Activated naive CD8-positive, alpha-beta T cell treated with anti-CD3 and anti-CD28 coated beads, Interleukin-2, amount 10 ng/mL, durations not matched to agents 7 days and 5 days (primary cell): ENCODE results near the gene B4GALNT2. TPM values are rescaled to one million over a fixed set of nuclear protein-coding genes. Genes with fewer than 3 reads are reported as not detected.

Experiments used
- ATAC-seq: fragments of 150-1000 bp; cut with Tn5 transposase; one replicate; pipeline ENCODE4 v1.10.0; 2021; ENCODE audit warnings: low read depth, moderate library complexity
- POLR2A ChIA-PET: fragments of 350-600 bp; sonication (Branson Sonifier 250); formaldehyde crosslinking; loops from one replicate; lab custom pipeline; 2021; ENCODE audit warnings: antibody characterized with exemption; lab: Charles Lee
- DNase-seq: peaks from one replicate; pipeline ENCODE4 v3.0.0; 2021
- H3K27ac Mint-ChIP-seq: one replicate; pipeline ENCODE4 v1.8.0; 2022; ENCODE audit warnings: mild to moderate bottlenecking, mixed read lengths
- H3K27me3 Mint-ChIP-seq: one replicate; pipeline ENCODE4 v1.8.0; 2022; ENCODE audit warnings: mild to moderate bottlenecking, moderate library complexity, mixed read lengths
- H3K36me3 Mint-ChIP-seq: one replicate; pipeline ENCODE4 v1.8.0; 2021; ENCODE audit warnings: mild to moderate bottlenecking, mixed read lengths
- H3K4me1 Mint-ChIP-seq: one replicate; pipeline ENCODE4 v1.8.0; 2021; ENCODE audit warnings: mixed read lengths
- H3K4me3 Mint-ChIP-seq: one replicate; pipeline ENCODE4 v1.8.0; 2022; ENCODE audit warnings: mild to moderate bottlenecking, moderate library complexity, mixed read lengths
- H3K9me3 Mint-ChIP-seq: one replicate; pipeline ENCODE4 v1.8.0; 2021; ENCODE audit warnings: mixed read lengths
- total RNA-seq, 2 experiments: library from RNA; stranded (reverse); gene quantifications; one replicate each; pipeline ENCODE4 v1.2.3, GENCODE V29; 2021

Gene B4GALNT2
- total RNA-seq, 2 experiments from 2014 or later = not detected

GRCh38 chr17:49224997-49225337 is 92.4 kb downstream of the B4GALNT2 start:
- ATAC-seq = no peak

GRCh38 chr17:49225554-49226236 is 93.1 kb downstream of the B4GALNT2 start:
- Mint-ChIP-seq H3K9me3 (no peaks in the 10 kb centered on the region), H3K27me3 (peaks cover 7% of the 10 kb centered on the region), H3K27ac (peak overlapping the region; percentile 18), H3K4me1 (peaks cover 37% of the 10 kb centered on the region), H3K4me3 (peak overlapping the region; percentile 1), H3K36me3 (peaks cover 16% of the 10 kb centered on the region)
- POLR2A ChIA-PET = interaction anchor here (0.6 to 6.5 kb wide), 10 partner anchors 13 to 501 kb away, joined by 3 to 99 read pairs (median 6); partner anchors contain the start of genes ABI3 and GNGT2
- ATAC-seq (no peak), DNase-seq (peak; percentile 37)

More at GRCh38 chr17:49224997-49225337, 92.4 kb downstream of the B4GALNT2 start:
- Mint-ChIP-seq H3K4me1 (peaks cover 41% of the 10 kb centered on the region), H3K27me3 (peaks cover 7% of the 10 kb centered on the region), H3K36me3 (peaks cover 20% of the 10 kb centered on the region), H3K9me3 (no peaks in the 10 kb centered on the region), H3K4me3 (peak overlapping the region; percentile 67), H3K27ac (peak overlapping the region; percentile 75)
- POLR2A ChIA-PET = interaction anchor here (0.5 to 6.5 kb wide), 9 partner anchors 12 to 452 kb away, joined by 3 to 99 read pairs (median 6); partner anchors contain the start of genes ABI3 and GNGT2
- DNase-seq = peak; percentile 36

Other genes with a start within 250 kb of the B4GALNT2 start
- gene ATP5MC1, start 240.0 kb upstream of the B4GALNT2 start, total RNA-seq = 10 to 100 TPM; 53.4 to 61.9 TPM
- gene UBE2Z, start 224.4 kb upstream of the B4GALNT2 start, total RNA-seq = 10 to 100 TPM; 71.6 to 74.7 TPM
- gene SNF8, start 187.9 kb upstream of the B4GALNT2 start, total RNA-seq = 10 to 100 TPM; 82.6 to 96.2 TPM
- not detected for gene GIP, start 164.2 kb upstream of the B4GALNT2 start, total RNA-seq
- not detected for gene IGF2BP1, start 135.4 kb upstream of the B4GALNT2 start, total RNA-seq
- gene GNGT2, start 77.8 kb downstream of the B4GALNT2 start, total RNA-seq = 10 to 100 TPM; 27.9 to 34.2 TPM
- gene ABI3, start 77.9 kb downstream of the B4GALNT2 start, total RNA-seq = 10 to 100 TPM; 86.4 to 86.7 TPM
- not detected for gene PHOSPHO1, start 98.0 kb downstream of the B4GALNT2 start, total RNA-seq
- 10 to 100 TPM; 43.6 to 47.7 TPM for gene ZNF652, start 229.5 kb downstream of the B4GALNT2 start, total RNA-seq